ENCODE measurements around the gene COA8.

COA8 gene

GRCh38 chr14:103546652-103547454 is 15.9 kb upstream of the COA8 start:
- TF ChIP-seq TAF1 (IDR thresholded peaks at IDR 0.05; ENCODE audit: low read depth) (no peak), YY1 (IDR thresholded peaks at IDR 0.05; ENCODE audit: low read depth) (0 out of 2 replicates have a peak, but pooled peaks have one; percentile 13), FOXM1 (IDR thresholded peaks at IDR 0.05; ENCODE audit: borderline replicate concordance, low read depth) (no peak), CEBPB (IDR thresholded peaks at IDR 0.05) (no peak), RAD21 (IDR thresholded peaks at IDR 0.05; ENCODE audit: low read depth) (peak; percentile 97), EP300 (IDR thresholded peaks at IDR 0.05; ENCODE audit: borderline replicate concordance) (no peak), ZBTB7A (IDR thresholded peaks at IDR 0.05; ENCODE audit: low read depth) (no peak; the same call in 1 of the 2 replicates), TCF12 (IDR thresholded peaks at IDR 0.05; ENCODE audit: low read depth) (no peak), NFIC (IDR thresholded peaks at IDR 0.05) (no peak), EGR1 (IDR thresholded peaks at IDR 0.05) (no peak), USF1 (IDR thresholded peaks at IDR 0.05) (0 out of 2 replicates have a peak, but pooled peaks have one; percentile 3), CREB1 (IDR thresholded peaks at IDR 0.05; ENCODE audit: low read depth) (no peak), TEAD4 (IDR thresholded peaks at IDR 0.05) (no peak), REST (IDR thresholded peaks at IDR 0.05; ENCODE audit: low read depth) (no peak)
- TF ChIP-seq, protein P1, sequence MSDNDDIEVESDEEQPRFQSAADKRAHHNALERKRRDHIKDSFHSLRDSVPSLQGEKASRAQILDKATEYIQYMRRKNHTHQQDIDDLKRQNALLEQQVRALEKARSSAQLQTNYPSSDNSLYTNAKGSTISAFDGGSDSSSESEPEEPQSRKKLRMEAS (IDR thresholded peaks at IDR 0.05): no peak

GRCh38 chr14:103547455-103547940 is 15.3 kb upstream of the COA8 start:
- TF ChIP-seq CEBPB (IDR thresholded peaks at IDR 0.05): no peak
- no peak for TF ChIP-seq FOXM1 (IDR thresholded peaks at IDR 0.05; ENCODE audit: borderline replicate concordance, low read depth)
- TF ChIP-seq TAF1 (IDR thresholded peaks at IDR 0.05; ENCODE audit: low read depth): no peak
- TF ChIP-seq TCF12 (IDR thresholded peaks at IDR 0.05; ENCODE audit: low read depth): no peak
- TF ChIP-seq EP300 (IDR thresholded peaks at IDR 0.05; ENCODE audit: borderline replicate concordance): no peak
- TF ChIP-seq REST (IDR thresholded peaks at IDR 0.05; ENCODE audit: low read depth): no peak
- no peak for TF ChIP-seq RAD21 (IDR thresholded peaks at IDR 0.05; ENCODE audit: low read depth)
- TF ChIP-seq CREB1 (IDR thresholded peaks at IDR 0.05; ENCODE audit: low read depth): no peak
- no peak for TF ChIP-seq YY1 (IDR thresholded peaks at IDR 0.05; ENCODE audit: low read depth)

DNA sequence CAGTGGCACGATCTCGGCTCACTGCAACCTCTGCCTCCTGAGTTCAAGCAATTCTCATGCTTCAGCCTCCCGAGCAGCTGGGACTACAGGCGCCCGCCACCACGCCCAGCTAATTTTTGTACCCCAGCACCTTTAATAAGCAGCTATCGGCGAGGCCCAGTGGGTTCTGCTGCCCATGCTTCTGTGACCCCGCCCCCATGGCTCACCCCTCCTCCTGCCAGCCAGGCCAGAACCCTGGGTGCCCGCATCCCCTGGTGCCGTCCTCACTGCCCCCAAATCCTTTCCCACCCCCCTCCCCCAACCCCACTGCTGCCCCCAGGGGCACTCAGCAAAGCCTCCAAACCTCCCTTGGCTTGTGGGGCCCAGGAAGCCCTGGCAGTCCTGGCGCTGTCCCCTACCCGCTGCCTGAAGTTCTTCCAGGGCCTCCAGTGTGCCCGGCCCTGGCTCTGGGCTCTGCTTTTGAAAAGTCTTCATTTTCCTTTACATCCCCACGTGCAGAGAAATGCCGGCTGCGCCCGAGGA is 14.8 kb upstream of the COA8 start:
- TF ChIP-seq TEAD4 (IDR thresholded peaks at IDR 0.05) (no peak), EP300 (IDR thresholded peaks at IDR 0.05; ENCODE audit: borderline replicate concordance) (no peak), RAD21 (IDR thresholded peaks at IDR 0.05; ENCODE audit: low read depth) (no peak), YY1 (IDR thresholded peaks at IDR 0.05; ENCODE audit: low read depth) (no peak), USF1 (IDR thresholded peaks at IDR 0.05) (no peak), EGR1 (IDR thresholded peaks at IDR 0.05) (no peak), REST (IDR thresholded peaks at IDR 0.05; ENCODE audit: low read depth) (no peak), ZBTB7A (IDR thresholded peaks at IDR 0.05; ENCODE audit: low read depth) (no peak), CEBPB (IDR thresholded peaks at IDR 0.05) (no peak), TAF1 (IDR thresholded peaks at IDR 0.05; ENCODE audit: low read depth) (no peak), TCF12 (IDR thresholded peaks at IDR 0.05; ENCODE audit: low read depth) (no peak), FOXM1 (IDR thresholded peaks at IDR 0.05; ENCODE audit: borderline replicate concordance, low read depth) (no peak), CREB1 (IDR thresholded peaks at IDR 0.05; ENCODE audit: low read depth) (no peak), NFIC (IDR thresholded peaks at IDR 0.05) (no peak)
- TF ChIP-seq, protein P1 (IDR thresholded peaks at IDR 0.05): no peak

All from Ishikawa (cell line).